Measurements from ENCODE around the gene RNF141. TPM values are rescaled to one million over a fixed set of nuclear protein-coding genes. Genes with fewer than 3 reads are reported as not detected.

Gene RNF141
- total RNA-seq, 1 experiment from 2014 or later: 28.4 TPM

- POLR2A ChIA-PET: interaction anchor here (0.5 kb wide), 1 partner anchor 146 kb away, joined by 3 read pairs; no protein-coding TSS in a partner anchor
- intact Hi-C loops (cut with micrococcal nuclease): loop anchor here (1.0 kb wide), 2 partner anchors 90 to 172 kb away; no protein-coding TSS in a partner anchor
These were observed 23.0 kb upstream of the RNF141 start for GRCh38 chr11:10564030-10564429.

DNA sequence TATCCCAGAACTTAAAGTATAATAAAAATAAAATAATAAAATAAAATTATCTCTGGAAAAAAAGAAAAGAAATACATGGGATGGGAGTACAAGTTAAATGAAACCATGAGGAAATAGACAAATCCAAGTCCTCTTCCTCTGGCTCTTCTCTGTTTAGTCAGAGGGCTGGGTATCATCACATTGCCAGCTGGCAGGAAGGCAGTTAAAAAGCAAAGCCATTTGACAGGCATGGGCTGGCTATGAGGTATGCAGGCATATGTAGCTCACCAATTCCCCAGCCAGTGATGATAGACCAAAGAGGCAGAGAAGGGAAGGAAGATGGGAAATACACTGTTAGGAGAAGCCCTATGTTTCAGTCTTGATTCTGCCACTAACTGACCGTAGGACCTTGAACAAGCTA is 21.0 kb upstream of the RNF141 start:
- no peak for TF ChIP-seq CTCF (IDR thresholded peaks at IDR 0.05; ENCODE audit: unreplicated experiment)
- no peak overlapping the region for H3K4me3 Mint-ChIP-seq (ENCODE audit: unreplicated experiment)
- no peaks in the 10 kb centered on the region for H3K9me3 Mint-ChIP-seq (ENCODE audit: unreplicated experiment)
- intact Hi-C loops (cut with micrococcal nuclease): no loop called here
- no peak for DNase-seq (ENCODE audit: unreplicated experiment)
- H3K27ac Mint-ChIP-seq (ENCODE audit: low read depth, unreplicated experiment): no peak overlapping the region
- peaks cover 5% of the 10 kb centered on the region for H3K4me1 Mint-ChIP-seq (ENCODE audit: insufficient read depth, unreplicated experiment)
- H3K27me3 Mint-ChIP-seq (ENCODE audit: insufficient read depth, unreplicated experiment): no peaks in the 10 kb centered on the region
- POLR2A ChIA-PET: interaction anchor here (1.1 to 3.6 kb wide), 2 partner anchors 21 kb away, joined by 3 to 13 read pairs; partner anchors contain the start of gene RNF141
- CTCF ChIA-PET: interaction anchor here (0.7 kb wide), 1 partner anchor 173 kb away, joined by 3 read pairs; no protein-coding TSS in a partner anchor
- peaks cover 4% of the 10 kb centered on the region for H3K36me3 Mint-ChIP-seq (ENCODE audit: insufficient read depth, unreplicated experiment)
- BruUV-seq (replicated peaks): no TSS peak

More at GRCh38 chr11:10564030-10564429, 23.0 kb upstream of the RNF141 start:
- CTCF ChIA-PET: interaction anchor here (0.6 to 1.8 kb wide), 6 partner anchors 16 to 170 kb away, joined by 4 to 16 read pairs (median 4); no protein-coding TSS in a partner anchor
- Mint-ChIP-seq H3K27me3 (ENCODE audit: insufficient read depth, unreplicated experiment) (no peaks in the 10 kb centered on the region), H3K27ac (ENCODE audit: low read depth, unreplicated experiment) (no peak overlapping the region), H3K4me3 (ENCODE audit: unreplicated experiment) (no peak overlapping the region), H3K9me3 (ENCODE audit: unreplicated experiment) (no peaks in the 10 kb centered on the region), H3K4me1 (ENCODE audit: insufficient read depth, unreplicated experiment) (peaks cover 5% of the 10 kb centered on the region), H3K36me3 (ENCODE audit: insufficient read depth, unreplicated experiment) (peaks cover 4% of the 10 kb centered on the region)
- no peak for DNase-seq (ENCODE audit: unreplicated experiment)
- no TSS peak for BruUV-seq (replicated peaks)
- TF ChIP-seq CTCF (IDR thresholded peaks at IDR 0.05; ENCODE audit: unreplicated experiment): no peak

- Mint-ChIP-seq H3K27me3 (ENCODE audit: insufficient read depth, unreplicated experiment) (no peaks in the 10 kb centered on the region), H3K4me3 (ENCODE audit: unreplicated experiment) (no peak overlapping the region), H3K27ac (ENCODE audit: low read depth, unreplicated experiment) (no peak overlapping the region), H3K36me3 (ENCODE audit: insufficient read depth, unreplicated experiment) (peaks cover 4% of the 10 kb centered on the region), H3K4me1 (ENCODE audit: insufficient read depth, unreplicated experiment) (peaks cover 5% of the 10 kb centered on the region), H3K9me3 (ENCODE audit: unreplicated experiment) (no peaks in the 10 kb centered on the region)
- no peak for TF ChIP-seq CTCF (IDR thresholded peaks at IDR 0.05; ENCODE audit: unreplicated experiment)
- ChIA-PET POLR2A (interaction anchor here (0.9 to 3.6 kb wide), 2 partner anchors 21 to 177 kb away, joined by 4 to 13 read pairs; partner anchors contain the start of gene RNF141), CTCF (interaction anchor here (0.9 kb wide), 1 partner anchor 20 kb away, joined by 5 read pairs; the partner anchor contains the start of gene RNF141)
- no TSS peak for BruUV-seq (replicated peaks)
- peak; percentile 16 for DNase-seq (ENCODE audit: unreplicated experiment)
- intact Hi-C loops (cut with micrococcal nuclease): no loop called here
These were observed 20.2 kb upstream of the RNF141 start for GRCh38 chr11:10561043-10561818.

- intact Hi-C loops (cut with micrococcal nuclease): no loop called here
- BruUV-seq (replicated peaks): no TSS peak
- H3K36me3 Mint-ChIP-seq (ENCODE audit: insufficient read depth, unreplicated experiment): no peaks in the 10 kb centered on the region
- DNase-seq (ENCODE audit: unreplicated experiment): no peak
- POLR2A ChIA-PET: interaction anchor here (0.8 to 3.6 kb wide), 4 partner anchors 8 to 18 kb away, joined by 3 to 13 read pairs (median 4); partner anchors contain the start of genes LYVE1 and RNF141
- no peak overlapping the region for H3K4me3 Mint-ChIP-seq (ENCODE audit: unreplicated experiment)
- H3K27me3 Mint-ChIP-seq (ENCODE audit: insufficient read depth, unreplicated experiment): no peaks in the 10 kb centered on the region
- peaks cover 5% of the 10 kb centered on the region for H3K4me1 Mint-ChIP-seq (ENCODE audit: insufficient read depth, unreplicated experiment)
- CTCF ChIA-PET: interaction anchor here (0.9 to 1.7 kb wide), 2 partner anchors 12 to 95 kb away, joined by 4 read pairs; no protein-coding TSS in a partner anchor
- no peak for TF ChIP-seq CTCF (IDR thresholded peaks at IDR 0.05; ENCODE audit: unreplicated experiment)
- no peaks in the 10 kb centered on the region for H3K9me3 Mint-ChIP-seq (ENCODE audit: unreplicated experiment)
- no peak overlapping the region for H3K27ac Mint-ChIP-seq (ENCODE audit: low read depth, unreplicated experiment)
These were observed 17.3 kb upstream of the RNF141 start for GRCh38 chr11:10558288-10558687.
